NCI-H1092 treated with DMSO at 0.1 percent for 48 hours (cell line): ENCODE results near the gene RAB11A.
A peak's percentile ranks its signal among the peaks of the same experiment; 100 is the strongest.

Experiments used
- DNase-seq: peaks from one replicate; lab custom pipeline; 2025; lab: John Stamatoyannopoulos, UW

Gene RAB11A

DNA sequence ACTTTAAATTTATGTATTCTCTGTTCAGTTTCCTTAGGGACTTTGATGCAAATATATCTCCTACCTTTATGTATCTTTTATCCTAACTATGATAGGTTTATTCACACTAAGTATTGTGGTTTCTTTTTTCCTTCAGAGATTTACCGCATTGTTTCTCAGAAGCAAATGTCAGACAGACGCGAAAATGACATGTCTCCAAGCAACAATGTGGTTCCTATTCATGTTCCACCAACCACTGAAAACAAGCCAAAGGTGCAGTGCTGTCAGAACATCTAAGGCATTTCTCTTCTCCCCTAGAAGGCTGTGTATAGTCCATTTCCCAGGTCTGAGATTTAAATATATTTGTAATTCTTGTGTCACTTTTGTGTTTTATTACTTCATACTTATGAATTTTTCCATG lies 18.3 kb downstream of the RAB11A start:
- no peak for DNase-seq

DNA sequence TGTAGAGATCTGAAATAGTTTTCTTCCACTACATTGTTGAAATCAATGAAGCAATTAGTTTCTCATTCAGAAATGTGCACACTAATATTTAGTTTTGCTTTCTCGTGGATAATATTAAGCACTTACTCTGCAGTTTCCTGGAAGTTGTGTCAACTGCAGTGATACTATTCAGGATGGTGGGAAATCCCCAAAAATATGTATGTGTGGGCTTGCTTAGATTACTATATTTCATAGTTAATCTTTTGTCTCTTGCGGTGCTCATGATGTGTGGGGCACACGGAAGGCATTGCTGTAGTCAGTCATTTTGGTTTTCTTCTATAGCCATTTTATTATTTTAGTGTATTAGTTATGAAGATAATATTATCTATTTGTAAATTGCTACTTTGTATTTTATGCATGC lies 19.7 kb downstream of the RAB11A start:
- DNase-seq: no peak

DNA sequence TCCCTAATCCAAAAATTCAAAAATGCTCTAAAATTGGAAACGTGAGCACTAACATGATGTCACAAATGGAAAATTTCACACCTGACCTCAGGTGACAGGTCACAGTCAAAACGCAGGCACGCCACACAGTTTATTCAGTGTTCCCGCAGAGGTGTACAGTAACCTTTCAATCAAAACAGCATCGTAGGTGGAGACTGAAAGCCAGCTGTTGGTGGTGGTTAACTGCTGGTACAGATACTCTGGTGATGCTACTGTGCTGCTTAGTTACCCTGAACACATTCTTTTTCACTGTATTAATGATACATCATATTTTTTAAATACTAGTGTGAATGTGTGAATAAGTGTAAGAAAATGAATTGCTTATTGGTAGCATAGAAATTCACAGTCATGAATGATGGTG lies 23.8 kb downstream of the RAB11A start:
- DNase-seq: no peak

DNA sequence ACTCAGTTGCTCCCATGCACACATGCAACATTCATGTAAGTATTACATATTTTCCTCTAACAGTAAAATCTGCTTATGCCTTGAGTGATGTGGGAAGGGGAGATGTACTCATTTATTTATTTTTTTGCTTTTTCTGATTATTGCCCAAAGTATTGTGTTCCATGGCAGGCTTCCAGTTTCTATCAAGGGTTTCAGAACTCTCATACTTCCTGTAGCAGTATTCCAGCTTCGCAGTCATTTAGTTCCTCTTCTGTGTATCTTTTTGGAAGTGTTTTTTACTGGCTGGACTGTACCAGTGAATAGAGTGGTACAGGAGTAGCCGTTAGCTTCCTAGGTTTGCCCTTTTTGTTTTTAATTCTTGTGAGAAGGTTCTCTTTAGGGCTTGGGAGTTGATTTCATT lies 26.9 kb downstream of the RAB11A start:
- no peak for DNase-seq

DNA sequence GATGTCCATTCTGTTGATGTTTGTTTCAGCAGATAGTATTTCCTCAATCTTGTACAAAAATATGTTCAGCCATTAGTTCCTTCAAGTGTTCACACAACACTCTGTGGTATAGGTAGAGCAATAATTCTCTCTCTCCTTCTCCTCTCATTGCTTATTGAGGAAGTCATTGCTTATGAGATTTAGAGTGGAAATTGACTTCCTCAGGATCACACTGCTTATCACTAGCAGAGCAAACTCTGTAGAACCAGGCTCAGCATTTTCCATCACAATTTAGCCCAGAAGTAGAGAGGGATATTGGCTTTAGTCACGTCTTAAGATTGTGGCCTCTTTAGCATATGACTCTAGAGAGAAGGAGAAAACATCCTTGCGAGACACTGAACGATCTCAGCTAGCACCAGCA lies 31.2 kb downstream of the RAB11A start:
- no peak for DNase-seq

DNA sequence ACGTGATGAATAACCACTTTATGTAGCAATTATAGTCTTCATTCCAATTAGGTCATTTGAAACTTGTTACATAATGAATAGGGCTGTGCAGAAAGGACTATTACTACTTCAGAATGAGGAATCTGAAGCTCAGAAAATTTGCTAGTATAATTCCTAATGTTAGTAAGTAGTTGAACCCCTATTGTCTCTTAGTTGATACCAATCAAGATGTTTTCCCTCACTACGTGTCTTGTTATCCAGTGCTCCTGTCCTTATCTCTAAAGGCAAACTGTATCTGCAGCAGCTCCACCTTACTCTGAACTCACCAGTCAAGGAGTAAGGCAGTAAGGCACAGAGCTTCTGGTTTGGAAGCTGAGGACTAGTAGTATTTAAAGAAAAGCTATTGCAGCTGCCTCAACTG lies 32.0 kb downstream of the RAB11A start:
- no peak for DNase-seq

DNA sequence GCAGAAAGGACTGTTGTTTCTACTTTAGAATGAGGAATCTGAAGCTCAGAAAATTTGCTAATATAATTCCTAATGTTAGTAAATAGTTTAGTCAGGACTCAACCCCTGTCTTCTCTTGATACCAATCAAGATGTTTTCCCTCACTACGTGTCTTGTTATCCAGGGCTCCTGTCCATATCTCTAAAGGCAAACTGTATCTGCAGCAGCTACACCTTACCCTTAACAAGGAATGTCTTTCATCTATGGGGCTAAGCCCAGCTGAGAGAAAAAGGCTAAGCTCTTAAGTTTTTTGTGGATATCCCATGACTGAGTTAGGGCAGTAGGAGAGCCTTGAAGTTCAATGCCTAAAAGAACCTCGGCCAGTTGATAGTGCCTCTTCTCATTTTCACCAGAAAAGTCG lies 32.5 kb downstream of the RAB11A start:
- no peak for DNase-seq

DNA sequence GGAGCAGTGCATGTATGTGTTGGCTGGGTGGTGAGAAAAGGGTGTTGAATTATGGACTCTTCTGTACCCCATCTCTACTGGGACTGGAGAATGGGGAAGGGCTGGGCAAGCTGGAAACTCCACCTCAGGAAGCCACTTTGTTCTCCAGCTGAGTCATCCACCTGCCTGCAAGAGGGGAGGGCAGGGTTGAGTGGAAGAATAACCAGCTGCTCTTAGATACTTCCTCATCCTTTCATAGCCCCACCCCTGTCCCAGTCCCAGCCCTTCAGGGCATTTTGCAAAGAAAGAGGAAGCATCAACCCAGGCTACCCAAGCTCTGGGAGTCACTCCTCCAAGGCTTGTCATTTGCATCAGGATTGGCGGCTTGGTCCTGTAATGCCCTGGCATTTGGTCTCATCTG lies 33.1 kb downstream of the RAB11A start:
- DNase-seq: no peak

DNA sequence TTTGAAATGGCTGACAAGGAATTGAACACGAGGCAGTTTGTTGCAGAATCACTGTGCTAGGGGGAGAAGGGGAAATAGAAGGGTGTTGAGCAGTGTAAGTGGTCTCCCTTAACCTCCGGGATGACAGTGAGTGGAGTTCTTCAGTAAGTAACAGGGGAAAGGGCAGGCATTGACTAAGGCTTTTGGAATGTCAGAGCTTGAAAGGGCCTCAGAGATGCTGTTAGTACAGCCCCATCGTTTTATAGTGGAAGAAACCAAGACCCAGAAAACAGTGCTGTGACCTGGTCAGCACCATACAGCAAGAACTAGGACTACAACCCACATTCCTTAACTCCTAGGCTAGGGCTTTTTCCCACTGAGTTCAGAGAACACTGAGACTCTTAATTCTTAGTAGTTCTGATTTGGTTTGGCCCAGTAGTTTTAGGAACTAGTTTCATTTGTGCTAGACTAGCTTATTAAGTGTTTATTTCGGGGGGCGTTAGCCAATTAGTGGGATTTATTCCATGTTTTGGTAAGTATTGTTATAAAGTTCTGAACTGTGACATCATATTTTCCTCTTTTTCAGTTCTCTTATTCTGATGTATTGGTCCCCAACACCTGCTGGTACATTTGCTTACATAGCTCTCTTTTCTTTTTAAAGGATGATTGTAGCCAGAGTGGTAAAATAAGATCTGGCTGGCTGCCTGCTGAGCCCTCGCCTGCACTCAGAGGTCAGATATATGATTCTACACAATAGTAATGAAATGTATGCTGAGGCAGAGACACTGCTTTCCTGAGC lies 34.2 kb downstream of the RAB11A start:
- peak; percentile 4 for DNase-seq

DNA sequence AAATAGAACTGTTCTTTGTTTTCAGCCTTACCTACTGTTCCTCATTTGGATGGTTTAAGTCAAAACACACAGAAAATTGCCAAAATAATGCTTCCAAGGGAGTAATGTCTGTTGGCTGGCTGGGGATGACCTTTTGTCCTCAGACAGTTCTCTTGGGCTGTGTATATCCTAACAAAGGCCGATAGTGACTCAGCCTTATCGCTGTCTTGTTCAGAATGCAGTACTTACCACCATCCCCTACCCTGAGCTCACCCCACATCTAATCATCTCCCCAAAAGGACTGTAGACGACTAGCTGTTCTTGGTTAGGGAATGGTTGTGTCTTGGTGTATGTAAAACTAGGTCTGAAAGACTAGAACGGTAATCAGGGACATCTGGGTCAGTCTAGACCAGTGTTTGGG lies 35.0 kb downstream of the RAB11A start:
- no peak for DNase-seq

DNA sequence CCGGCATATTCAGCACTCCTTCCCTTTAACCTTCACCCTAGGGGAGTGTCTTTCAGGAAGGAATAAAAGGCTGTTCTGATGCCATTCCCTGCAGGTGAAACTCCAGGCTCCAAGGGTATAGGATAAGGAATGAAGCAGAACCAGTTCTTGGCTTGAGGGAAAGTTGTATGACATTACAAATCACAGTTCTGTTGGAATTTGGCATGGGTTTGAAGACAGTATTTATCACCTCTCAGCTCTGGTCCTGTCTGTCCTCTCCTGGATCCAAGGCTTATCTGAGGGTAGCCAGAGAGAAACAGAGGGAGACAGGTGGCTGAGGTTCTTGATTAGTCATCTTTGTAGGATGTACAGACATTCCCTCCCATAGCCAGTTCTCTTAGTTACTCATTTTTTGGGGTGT lies 37.1 kb downstream of the RAB11A start:
- DNase-seq: no peak

DNA sequence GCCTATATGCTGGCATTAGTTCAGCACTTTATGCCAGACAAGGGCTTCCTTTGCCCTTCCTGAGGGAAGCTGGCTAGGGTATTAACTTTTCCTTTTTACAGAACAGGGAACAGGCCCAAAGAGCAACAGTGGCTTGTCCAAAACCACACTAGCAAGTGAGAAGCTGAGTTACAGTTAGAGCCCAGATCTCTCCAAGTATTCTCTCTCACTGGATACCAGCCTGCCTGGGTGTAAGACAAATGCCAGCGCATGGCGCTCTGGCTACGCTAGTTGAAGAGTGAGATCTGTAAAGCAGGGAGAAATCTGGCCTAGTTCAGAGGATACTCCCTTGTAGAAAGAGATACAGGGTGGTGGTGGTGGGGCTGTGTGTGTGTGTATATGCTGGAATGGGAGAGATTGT lies 38.4 kb downstream of the RAB11A start:
- DNase-seq: no peak

DNA sequence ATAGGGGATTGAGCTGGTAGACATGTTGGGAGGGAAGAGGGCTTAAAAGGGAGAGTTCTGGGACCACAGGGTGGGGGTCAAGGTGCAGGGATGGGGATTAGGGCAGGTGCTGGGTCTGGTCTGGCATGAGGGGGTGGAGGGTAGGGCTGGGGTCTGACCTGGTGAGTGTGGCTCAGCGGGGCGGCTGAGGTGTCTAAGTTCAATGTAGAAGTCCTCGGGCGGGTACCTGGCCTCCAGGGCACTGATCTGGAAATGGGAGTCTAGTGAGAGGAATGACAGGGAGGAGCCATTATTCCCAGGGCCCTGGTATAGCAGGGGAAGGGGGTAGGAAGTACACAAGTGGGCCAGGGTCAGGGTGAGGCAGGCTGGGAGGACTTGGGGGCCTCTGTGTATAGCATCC lies 39.6 kb downstream of the RAB11A start:
- DNase-seq: no peak

DNA sequence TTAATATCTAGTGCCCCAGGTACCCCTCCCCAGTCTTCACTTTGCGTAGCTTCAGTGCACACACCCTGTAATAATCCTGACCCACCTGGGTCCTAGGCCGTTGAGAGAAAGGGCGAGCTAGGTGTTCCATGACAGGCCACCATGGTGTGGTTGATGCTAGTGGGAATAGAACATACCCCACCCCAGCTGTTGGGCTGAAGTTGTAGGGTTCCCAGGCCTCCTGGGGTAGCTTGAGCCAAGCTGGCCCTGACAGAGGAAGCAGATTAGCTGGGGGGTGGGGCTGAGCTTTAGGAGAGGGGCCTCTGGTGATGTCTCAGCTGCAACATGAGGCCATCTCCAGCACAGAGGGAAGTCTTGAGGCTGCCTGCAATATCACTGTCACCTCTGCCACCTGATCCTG lies 40.5 kb downstream of the RAB11A start:
- DNase-seq: no peak

DNA sequence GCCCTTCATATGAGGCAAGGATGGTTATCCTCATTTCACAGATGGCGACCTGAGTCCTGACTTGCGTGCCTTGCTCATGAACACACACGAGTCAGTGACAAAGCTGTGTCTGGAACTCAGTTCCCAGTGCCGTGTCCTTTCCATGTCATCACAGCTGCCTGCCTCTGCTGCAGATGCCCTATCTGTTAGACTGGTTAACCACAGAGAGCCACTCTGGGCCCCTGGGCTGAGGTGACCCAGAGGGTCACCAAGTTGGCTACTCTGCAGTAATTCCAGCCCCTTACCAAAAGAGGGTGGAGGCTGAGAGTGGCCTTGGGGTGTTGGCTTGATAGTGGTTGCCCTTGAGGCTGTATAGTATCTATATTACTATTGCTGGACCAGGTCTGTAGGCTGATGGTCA lies 41.0 kb downstream of the RAB11A start:
- no peak for DNase-seq

DNA sequence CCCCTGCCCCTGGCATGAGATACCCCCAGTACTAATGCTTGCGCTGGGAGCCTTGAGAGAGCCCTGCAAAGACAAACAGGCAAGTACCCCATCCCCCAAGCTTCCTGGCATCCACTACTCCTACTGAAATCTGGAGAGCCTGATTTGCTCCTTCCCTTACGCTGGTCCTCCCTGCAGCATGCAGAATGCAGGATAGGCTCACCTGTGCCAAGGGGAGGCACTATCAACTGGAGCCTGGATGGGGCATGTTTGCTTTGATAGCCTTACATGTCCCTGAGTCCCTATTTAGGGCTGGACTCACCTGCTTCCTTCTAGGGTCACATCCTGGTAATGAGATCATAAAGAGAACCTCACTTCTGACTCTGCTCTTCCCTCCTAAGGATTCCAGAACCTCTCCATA lies 42.9 kb downstream of the RAB11A start:
- no peak for DNase-seq

DNA sequence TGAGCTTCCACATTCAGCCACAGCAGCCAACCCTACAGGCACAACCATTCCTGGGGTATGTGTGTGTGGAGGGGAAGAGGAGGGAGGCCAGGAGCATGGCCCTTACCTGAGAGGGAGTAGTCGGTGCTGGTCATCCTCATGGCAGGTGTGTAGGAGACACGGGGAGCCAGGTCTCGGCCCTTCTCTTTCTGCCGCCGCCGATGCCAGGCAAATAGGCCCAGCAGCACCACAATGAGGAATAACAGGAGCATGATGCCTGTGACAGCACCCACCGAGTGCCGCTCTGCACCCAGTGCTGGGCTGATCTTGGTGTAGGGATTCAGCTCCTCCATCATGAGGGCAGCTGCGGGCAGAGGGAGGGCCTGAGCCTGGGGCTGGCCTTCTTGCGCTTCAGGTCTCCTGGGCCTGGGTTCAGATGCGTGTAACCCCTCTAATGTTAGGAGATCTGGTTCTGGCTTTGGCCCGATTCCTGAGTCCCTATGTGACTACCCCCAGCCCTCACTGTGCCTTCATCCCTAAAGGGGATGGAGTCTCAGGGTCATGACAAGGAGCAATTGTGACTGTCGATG lies 44.4 kb downstream of the RAB11A start:
- DNase-seq: no peak

DNA sequence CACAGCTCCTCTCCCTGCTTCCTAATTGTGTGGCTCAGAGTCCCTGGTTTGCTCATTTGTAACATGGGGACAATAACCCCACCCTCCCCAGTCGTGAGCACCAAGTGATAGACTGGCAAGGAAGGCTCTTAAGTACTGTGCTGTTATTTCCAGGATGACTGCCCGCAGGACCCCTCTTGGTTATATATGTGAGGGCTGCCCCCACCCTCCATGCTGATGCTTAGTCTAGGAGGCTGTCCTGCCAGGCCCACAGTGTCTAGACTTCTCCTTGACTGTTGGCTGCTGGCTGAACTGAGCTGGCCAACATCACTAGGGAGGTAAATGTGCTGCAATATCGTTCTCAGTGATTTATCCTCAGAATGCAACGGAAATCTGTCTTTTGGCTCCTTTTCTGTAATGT lies 45.1 kb downstream of the RAB11A start:
- no peak for DNase-seq

DNA sequence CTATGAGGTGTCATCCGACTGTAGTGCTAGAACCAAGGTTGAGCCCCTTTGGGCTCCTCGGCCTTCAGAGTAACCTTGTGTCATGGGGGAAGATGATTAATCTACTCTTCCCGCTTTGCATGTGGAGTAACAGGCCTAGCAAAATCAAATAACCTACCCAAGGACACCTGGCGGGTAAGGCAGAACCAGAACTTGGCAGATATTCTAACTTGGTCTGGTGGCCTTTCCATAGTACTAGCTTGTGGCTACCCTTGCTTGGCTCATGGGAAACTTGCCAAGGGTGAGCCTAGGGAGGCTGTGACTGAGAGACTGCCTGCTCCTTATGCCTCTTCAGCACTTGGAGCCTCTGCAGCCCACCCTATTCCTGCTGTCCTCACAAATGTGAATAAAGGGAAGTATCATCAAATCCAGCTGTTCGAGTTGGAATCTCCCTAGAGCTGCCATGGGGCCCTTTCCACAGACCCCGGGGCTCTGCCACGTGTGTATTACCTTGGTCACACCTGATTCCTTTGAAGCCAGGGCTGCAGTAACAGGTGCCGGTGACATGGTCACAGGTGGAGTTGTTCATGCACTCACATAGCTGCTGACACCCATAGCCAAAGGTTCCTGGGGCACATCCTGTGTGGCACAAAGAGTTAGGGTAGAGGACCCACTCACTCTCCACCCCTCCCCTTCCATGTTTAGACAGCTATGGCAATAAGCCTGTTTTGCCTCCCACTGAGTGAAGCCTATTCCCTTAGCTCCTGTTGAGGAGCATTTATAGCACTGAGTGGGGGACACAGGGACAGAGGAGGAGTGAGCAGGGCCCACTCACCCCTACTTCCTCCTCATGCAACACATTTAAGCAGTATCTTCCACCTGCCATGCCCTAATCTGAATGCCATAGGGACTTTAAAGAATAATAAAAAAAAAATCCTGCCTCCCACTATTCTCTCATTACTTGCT lies 46.0 kb downstream of the RAB11A start:
- no peak for DNase-seq

DNA sequence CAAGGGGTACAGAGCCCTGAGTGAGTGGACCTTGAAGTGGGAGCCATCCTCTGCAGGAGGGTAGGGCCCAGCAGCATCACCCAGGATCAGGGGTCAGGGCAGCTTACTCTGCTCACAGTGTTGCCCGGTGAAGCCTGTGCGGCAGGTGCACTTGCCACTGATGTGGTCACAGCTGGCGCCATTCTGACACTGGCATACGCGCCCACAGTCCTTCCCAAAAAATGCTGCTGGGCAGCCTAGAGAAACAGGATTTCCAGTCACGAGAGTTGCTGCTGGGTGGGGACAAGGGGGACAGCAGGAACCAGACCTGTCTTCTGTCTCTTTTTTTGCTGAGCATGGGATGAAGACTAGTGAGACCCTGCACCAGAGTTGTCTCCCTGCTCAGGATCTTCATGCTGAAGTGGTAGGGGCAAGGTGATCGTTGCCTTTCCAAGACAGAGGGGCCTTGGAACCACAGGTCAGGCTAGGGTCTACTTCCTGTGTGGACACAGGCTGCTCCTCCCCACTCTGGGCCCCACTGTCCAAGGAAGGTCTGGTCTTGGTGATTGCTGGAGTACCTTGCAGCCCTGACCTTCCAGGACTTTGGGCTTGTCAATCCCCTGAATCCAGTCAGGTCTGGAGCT lies 46.9 kb downstream of the RAB11A start:
- no peak for DNase-seq

DNA sequence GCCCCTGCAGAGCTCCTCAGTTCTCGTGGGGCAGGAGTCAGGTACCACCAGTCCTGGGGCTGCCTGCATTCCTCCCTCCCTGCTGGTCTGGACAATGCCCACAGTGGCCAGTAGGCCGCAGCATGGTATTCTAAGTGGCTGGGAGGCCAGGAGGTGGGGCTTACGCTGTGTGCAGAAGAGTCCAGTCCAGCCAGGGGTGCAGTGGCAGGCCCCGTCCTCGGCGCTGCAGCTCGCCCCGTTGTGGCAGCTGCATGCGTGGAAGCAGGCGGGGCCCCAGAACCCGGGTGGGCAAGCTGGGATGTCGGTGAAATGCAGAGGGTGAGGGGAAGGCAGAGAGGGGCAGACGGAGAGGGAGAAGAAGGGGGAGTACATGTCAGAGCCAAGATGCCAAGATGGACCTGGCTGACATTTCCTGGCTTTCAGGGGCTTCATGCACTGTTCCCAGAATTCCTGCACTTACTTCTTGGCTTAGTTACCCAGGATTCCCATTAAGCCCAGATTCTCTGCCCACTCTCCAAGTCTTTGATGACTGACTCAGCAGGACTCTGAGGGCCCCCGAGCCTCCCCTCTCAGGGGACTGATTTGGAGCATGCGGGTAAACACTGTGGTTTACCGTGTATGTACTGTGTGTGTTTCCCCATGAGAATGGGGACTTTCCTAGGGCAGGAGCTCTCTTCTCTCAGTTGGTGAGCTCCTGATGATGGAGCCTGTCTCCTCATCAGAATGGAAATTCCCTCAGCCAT lies 47.5 kb downstream of the RAB11A start:
- DNase-seq: peak; percentile 57

DNA sequence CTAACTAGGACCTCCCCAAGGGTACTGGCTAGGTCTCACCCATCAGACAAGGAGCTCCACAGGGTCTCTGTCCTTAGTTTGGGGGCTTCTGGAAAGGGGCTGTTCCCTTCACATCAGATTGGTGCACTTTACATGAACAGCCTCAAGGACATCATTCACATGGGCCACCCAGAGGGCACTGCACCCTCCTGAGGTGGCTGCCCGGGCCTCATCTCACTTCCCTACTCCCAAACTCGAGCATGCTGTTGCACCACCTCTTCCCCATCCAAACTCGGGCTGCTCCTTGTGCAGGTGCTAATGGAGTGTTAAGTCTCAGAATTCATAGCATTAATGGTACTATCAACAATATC lies 48.1 kb downstream of the RAB11A start:
- no peak for DNase-seq
